ENCODE data around the gene XCR1.
"Not testable (repeated sequence)": the region's sequence is repeated elsewhere in the genome, so short reads cannot be mapped to it uniquely, and the experiment has no call there.

The XCR1 gene

GRCh38 chr3:46027021-46027705, at the start of gene XCR1:
XCR1 (minus strand) TSS chr3:46027483; CDS start chr3:46021947, 5,536 bp downstream.
- DNase-seq (ENCODE audit: low spot score), result no peak

- peak; percentile 27 for DNase-seq (ENCODE audit: low spot score)
These were observed 49.3 kb upstream of the XCR1 start for GRCh38 chr3:46076606-46077005.

GRCh38 chr3:46075816-46076215, 48.5 kb upstream of the XCR1 start:
- DNase-seq (ENCODE audit: low spot score), result no peak

GRCh38 chr3:46071222-46071858, 44.1 kb upstream of the XCR1 start:
- no peak for DNase-seq (ENCODE audit: low spot score)

- no peak for DNase-seq (ENCODE audit: low spot score)
These were observed 43.4 kb upstream of the XCR1 start for GRCh38 chr3:46070595-46071093.

GRCh38 chr3:46068501-46068900, 41.2 kb upstream of the XCR1 start:
- no peak for DNase-seq (ENCODE audit: low spot score)

- no peak for DNase-seq (ENCODE audit: low spot score)
These were observed 40.1 kb upstream of the XCR1 start for GRCh38 chr3:46067401-46067800.

- no peak for DNase-seq (ENCODE audit: low spot score)
These were observed 38.5 kb upstream of the XCR1 start for GRCh38 chr3:46065750-46066256.

GRCh38 chr3:46065294-46065705, 38.0 kb upstream of the XCR1 start:
- no peak for DNase-seq (ENCODE audit: low spot score)

- DNase-seq (ENCODE audit: low spot score), result no peak
These were observed 35.4 kb upstream of the XCR1 start for GRCh38 chr3:46062679-46063078.

- DNase-seq (ENCODE audit: low spot score), result no peak
These were observed 34.6 kb upstream of the XCR1 start for GRCh38 chr3:46061887-46062286.

- DNase-seq (ENCODE audit: low spot score), result no peak
These were observed 33.9 kb upstream of the XCR1 start for GRCh38 chr3:46061108-46061720.

- DNase-seq (ENCODE audit: low spot score), result no peak
These were observed 33.3 kb upstream of the XCR1 start for GRCh38 chr3:46060551-46060950.

GRCh38 chr3:46059432-46059831, 32.1 kb upstream of the XCR1 start:
- DNase-seq (ENCODE audit: low spot score), result no peak

- no peak for DNase-seq (ENCODE audit: low spot score)
These were observed 31.7 kb upstream of the XCR1 start for GRCh38 chr3:46058981-46059380.

GRCh38 chr3:46057716-46058115, 30.4 kb upstream of the XCR1 start:
- no peak for DNase-seq (ENCODE audit: low spot score)

GRCh38 chr3:46056686-46057085, 29.4 kb upstream of the XCR1 start:
- DNase-seq (ENCODE audit: low spot score), result no peak

GRCh38 chr3:46053761-46054515, 26.7 kb upstream of the XCR1 start:
- DNase-seq (ENCODE audit: low spot score), result not testable (repeated sequence)

GRCh38 chr3:46053265-46053664, 26.0 kb upstream of the XCR1 start:
- DNase-seq (ENCODE audit: low spot score), result not testable (repeated sequence)

GRCh38 chr3:46052531-46052930, 25.2 kb upstream of the XCR1 start:
- DNase-seq (ENCODE audit: low spot score), result no peak

- DNase-seq (ENCODE audit: low spot score), result no peak
These were observed 21.8 kb upstream of the XCR1 start for GRCh38 chr3:46049093-46049492.

GRCh38 chr3:46046231-46046630, 18.9 kb upstream of the XCR1 start:
- DNase-seq (ENCODE audit: low spot score), result not testable (repeated sequence)
